ENCODE data around the gene RABGEF1. TPM values are rescaled to one million over a fixed set of nuclear protein-coding genes. Genes with fewer than 3 reads are reported as not detected.

Gene RABGEF1
- total and polyA plus RNA-seq, 9 of the 15 experiments (the other 6 are each of a cell fraction or from before 2014, with no cell fraction given): 7.0 to 29.3 (median 20.5) TPM

DNA sequence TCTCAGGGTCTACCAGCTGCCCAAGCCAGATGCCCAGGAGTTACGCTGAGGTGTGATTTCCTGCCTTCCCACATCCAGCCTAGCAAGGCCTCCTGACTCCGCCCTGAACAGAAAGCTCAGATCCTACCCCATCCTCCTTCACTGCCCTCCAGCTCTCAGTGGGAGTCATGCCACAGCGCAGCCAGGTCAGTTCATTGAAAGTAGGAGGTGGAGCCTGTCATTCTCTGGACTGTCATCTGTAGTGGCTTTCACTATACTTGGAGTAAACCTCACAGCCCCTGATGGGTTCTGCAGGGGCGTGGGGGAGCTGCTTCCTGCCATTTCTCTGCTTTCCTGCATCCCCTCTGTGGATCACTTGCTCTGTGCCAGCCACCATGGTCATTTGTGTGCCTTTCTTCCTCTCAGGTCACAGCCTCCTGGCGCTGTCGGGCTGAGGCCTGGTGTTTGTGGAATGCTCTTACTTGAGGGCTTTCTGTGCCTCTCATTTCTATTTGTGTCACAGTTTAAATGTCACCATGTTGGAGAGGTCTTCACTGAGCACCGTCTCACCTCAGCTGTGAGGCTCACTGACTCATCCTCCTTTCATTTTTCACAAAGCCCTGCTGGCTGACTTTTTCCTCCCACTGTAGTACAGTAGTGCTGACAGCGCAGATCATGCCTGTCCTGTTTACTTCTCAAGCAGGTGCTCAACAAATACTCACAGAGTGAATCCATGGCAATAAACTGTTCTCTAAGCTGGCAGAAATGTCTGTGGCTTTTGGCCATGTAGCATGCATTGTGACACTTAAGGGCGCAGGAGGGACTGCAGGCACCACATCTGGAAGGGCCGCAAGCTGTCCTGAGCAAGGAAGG is 119.5 kb downstream of the RABGEF1 start (continued):
- TF ChIP-seq, protein P1, sequence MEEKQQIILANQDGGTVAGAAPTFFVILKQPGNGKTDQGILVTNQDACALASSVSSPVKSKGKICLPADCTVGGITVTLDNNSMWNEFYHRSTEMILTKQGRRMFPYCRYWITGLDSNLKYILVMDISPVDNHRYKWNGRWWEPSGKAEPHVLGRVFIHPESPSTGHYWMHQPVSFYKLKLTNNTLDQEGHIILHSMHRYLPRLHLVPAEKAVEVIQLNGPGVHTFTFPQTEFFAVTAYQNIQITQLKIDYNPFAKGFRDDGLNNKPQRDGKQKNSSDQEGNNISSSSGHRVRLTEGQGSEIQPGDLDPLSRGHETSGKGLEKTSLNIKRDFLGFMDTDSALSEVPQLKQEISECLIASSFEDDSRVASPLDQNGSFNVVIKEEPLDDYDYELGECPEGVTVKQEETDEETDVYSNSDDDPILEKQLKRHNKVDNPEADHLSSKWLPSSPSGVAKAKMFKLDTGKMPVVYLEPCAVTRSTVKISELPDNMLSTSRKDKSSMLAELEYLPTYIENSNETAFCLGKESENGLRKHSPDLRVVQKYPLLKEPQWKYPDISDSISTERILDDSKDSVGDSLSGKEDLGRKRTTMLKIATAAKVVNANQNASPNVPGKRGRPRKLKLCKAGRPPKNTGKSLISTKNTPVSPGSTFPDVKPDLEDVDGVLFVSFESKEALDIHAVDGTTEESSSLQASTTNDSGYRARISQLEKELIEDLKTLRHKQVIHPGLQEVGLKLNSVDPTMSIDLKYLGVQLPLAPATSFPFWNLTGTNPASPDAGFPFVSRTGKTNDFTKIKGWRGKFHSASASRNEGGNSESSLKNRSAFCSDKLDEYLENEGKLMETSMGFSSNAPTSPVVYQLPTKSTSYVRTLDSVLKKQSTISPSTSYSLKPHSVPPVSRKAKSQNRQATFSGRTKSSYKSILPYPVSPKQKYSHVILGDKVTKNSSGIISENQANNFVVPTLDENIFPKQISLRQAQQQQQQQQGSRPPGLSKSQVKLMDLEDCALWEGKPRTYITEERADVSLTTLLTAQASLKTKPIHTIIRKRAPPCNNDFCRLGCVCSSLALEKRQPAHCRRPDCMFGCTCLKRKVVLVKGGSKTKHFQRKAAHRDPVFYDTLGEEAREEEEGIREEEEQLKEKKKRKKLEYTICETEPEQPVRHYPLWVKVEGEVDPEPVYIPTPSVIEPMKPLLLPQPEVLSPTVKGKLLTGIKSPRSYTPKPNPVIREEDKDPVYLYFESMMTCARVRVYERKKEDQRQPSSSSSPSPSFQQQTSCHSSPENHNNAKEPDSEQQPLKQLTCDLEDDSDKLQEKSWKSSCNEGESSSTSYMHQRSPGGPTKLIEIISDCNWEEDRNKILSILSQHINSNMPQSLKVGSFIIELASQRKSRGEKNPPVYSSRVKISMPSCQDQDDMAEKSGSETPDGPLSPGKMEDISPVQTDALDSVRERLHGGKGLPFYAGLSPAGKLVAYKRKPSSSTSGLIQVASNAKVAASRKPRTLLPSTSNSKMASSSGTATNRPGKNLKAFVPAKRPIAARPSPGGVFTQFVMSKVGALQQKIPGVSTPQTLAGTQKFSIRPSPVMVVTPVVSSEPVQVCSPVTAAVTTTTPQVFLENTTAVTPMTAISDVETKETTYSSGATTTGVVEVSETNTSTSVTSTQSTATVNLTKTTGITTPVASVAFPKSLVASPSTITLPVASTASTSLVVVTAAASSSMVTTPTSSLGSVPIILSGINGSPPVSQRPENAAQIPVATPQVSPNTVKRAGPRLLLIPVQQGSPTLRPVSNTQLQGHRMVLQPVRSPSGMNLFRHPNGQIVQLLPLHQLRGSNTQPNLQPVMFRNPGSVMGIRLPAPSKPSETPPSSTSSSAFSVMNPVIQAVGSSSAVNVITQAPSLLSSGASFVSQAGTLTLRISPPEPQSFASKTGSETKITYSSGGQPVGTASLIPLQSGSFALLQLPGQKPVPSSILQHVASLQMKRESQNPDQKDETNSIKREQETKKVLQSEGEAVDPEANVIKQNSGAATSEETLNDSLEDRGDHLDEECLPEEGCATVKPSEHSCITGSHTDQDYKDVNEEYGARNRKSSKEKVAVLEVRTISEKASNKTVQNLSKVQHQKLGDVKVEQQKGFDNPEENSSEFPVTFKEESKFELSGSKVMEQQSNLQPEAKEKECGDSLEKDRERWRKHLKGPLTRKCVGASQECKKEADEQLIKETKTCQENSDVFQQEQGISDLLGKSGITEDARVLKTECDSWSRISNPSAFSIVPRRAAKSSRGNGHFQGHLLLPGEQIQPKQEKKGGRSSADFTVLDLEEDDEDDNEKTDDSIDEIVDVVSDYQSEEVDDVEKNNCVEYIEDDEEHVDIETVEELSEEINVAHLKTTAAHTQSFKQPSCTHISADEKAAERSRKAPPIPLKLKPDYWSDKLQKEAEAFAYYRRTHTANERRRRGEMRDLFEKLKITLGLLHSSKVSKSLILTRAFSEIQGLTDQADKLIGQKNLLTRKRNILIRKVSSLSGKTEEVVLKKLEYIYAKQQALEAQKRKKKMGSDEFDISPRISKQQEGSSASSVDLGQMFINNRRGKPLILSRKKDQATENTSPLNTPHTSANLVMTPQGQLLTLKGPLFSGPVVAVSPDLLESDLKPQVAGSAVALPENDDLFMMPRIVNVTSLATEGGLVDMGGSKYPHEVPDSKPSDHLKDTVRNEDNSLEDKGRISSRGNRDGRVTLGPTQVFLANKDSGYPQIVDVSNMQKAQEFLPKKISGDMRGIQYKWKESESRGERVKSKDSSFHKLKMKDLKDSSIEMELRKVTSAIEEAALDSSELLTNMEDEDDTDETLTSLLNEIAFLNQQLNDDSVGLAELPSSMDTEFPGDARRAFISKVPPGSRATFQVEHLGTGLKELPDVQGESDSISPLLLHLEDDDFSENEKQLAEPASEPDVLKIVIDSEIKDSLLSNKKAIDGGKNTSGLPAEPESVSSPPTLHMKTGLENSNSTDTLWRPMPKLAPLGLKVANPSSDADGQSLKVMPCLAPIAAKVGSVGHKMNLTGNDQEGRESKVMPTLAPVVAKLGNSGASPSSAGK (IDR thresholded peaks at IDR 0.05): no peak
- TF ChIP-seq NR2C2 (CRISPR knock-in tag; IDR thresholded peaks at IDR 0.05) (no peak), NR2C2 (tag; IDR thresholded peaks at IDR 0.05) (no peak), COPS2 (conservative IDR thresholded peaks at IDR 0.05) (no peak), ZFP36 (IDR thresholded peaks at IDR 0.05; ENCODE audit: low read depth, low read length, partially characterized antibody) (no peak), RBBP5 (IDR thresholded peaks at IDR 0.05; ENCODE audit: borderline replicate concordance, insufficient read depth, low read length, poor library complexity, severe bottlenecking) (no peak), TSHZ1 (CRISPR knock-in tag; IDR thresholded peaks at IDR 0.05) (no peak), RFX7 (CRISPR knock-in tag; IDR thresholded peaks at IDR 0.05) (no peak), ESRRA (IDR thresholded peaks at IDR 0.05; ENCODE audit: borderline replicate concordance, low read depth) (no peak), RCOR1 (IDR thresholded peaks at IDR 0.05; ENCODE audit: borderline replicate concordance in 1 of 2, low read depth in 2 of 2, low read length in 2 of 2) (no peak)
